ENCODE measurements around the gene ACER3. TPM values are rescaled to one million over a fixed set of nuclear protein-coding genes. Genes with fewer than 3 reads are reported as not detected.

Gene ACER3
- total and polyA plus RNA-seq, 2 donors (not counting 1 experiment from before 2014, with no cell fraction given) = 3.3 to 12.9 TPM

DNA sequence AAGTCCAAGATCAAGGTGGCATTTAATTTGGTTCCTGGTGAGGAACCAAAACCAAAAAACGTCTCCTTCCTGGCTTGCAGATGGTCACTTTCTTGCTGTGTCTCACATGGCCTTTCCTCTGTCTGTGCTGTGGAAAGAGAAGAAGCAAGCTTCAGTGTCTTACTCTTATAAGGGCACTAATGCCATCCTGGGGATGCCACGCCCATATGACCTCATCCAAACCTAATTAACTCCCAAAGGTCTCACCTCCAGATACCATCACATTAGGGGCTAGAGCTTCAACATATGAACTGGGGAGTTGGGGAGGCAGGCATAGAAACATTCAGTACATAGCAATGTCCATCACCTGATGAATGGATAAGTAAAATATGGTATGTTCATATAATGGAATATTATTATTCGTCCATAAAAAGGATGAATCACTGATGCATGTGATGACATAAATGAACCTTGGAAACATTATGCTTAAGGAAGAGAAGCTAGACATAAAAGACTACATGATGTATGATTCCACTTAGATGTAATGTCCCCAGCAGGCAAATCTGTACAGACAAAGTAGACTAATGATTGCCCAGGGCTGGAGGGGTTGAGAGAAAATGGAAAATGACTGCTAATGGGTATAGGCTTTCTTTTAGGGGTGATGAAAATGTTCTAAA, 94.9 kb downstream of the ACER3 start:
- no peak overlapping the region for H3K27ac ChIP-seq (ENCODE audit: low read length in 2 of 2)
- ATAC-seq (ENCODE audit: low read depth) (no peak), DNase-seq (no peak)
- H3K9ac ChIP-seq (ENCODE audit: low read length) = no peak overlapping the region
- no peaks in the 10 kb centered on the region for H3K27me3 Mint-ChIP-seq
- H3K4me1 Mint-ChIP-seq = no peaks in the 10 kb centered on the region
- no peaks in the 10 kb centered on the region for H4K20me1 ChIP-seq (ENCODE audit: control insufficient read depth, insufficient read depth, low read length, poor library complexity, severe bottlenecking)
- no peak overlapping the region for H2AFZ ChIP-seq (ENCODE audit: insufficient read depth, low read depth, low read length, poor library complexity, severe bottlenecking)
- no peak overlapping the region for H3K4me3 ChIP-seq (ENCODE audit: control extremely low read depth in 1 of 5, extremely low read depth in 1 of 5, insufficient read depth in 1 of 5, low read depth in 2 of 5, low read length in 4 of 5)
- H3K4me1 ChIP-seq (ENCODE audit: control insufficient read depth in 2 of 2, insufficient read depth in 2 of 2, low read length in 2 of 2) = no peaks in the 10 kb centered on the region
- H3K9me3 Mint-ChIP-seq (ENCODE audit: insufficient read depth) = no peaks in the 10 kb centered on the region
- TF ChIP-seq, protein P1, sequence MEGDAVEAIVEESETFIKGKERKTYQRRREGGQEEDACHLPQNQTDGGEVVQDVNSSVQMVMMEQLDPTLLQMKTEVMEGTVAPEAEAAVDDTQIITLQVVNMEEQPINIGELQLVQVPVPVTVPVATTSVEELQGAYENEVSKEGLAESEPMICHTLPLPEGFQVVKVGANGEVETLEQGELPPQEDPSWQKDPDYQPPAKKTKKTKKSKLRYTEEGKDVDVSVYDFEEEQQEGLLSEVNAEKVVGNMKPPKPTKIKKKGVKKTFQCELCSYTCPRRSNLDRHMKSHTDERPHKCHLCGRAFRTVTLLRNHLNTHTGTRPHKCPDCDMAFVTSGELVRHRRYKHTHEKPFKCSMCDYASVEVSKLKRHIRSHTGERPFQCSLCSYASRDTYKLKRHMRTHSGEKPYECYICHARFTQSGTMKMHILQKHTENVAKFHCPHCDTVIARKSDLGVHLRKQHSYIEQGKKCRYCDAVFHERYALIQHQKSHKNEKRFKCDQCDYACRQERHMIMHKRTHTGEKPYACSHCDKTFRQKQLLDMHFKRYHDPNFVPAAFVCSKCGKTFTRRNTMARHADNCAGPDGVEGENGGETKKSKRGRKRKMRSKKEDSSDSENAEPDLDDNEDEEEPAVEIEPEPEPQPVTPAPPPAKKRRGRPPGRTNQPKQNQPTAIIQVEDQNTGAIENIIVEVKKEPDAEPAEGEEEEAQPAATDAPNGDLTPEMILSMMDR (IDR thresholded peaks at IDR 0.05) = no peak
- TF ChIP-seq EZH2 (IDR thresholded peaks at IDR 0.05; ENCODE audit: borderline replicate concordance, insufficient read depth, low read depth, low read length, poor library complexity, severe bottlenecking) = no peak
- H3K36me3 ChIP-seq (replicated peaks in 1 of 2; ENCODE audit: control extremely low read depth in 1 of 2, control insufficient read depth in 1 of 2, extremely low read depth in 1 of 2, insufficient read depth in 2 of 2, low read length in 1 of 2) = peaks cover 0 to 3% of the 10 kb centered on the region in 2 experiments
- H3K4me3 Mint-ChIP-seq = no peak overlapping the region
- H3K4me2 ChIP-seq (replicated peaks; ENCODE audit: low read depth, low read length, poor library complexity, severe bottlenecking) = no peak overlapping the region
- CTCF ChIA-PET = interaction anchor here (0.6 kb wide), 1 partner anchor 137 kb away, joined by 3 read pairs; no protein-coding TSS in a partner anchor
- POLR2A ChIA-PET = no interaction called here
- no peaks in the 10 kb centered on the region for H3K9me3 ChIP-seq (ENCODE audit: control extremely low read depth in 1 of 3, control insufficient read depth in 2 of 3, insufficient read depth in 1 of 3, low read length in 2 of 3)
- intact Hi-C loops (cut with micrococcal nuclease) = no loop called here
- H3K27ac Mint-ChIP-seq = no peak overlapping the region
- WGBS (ENCODE audit: insufficient coverage) = no CpG with 5 or more reads among the region's 3 CpGs
- no peaks in the 10 kb centered on the region for H3K79me2 ChIP-seq (ENCODE audit: control insufficient read depth, insufficient read depth, low read length)
- no peaks in the 10 kb centered on the region for H3K27me3 ChIP-seq (replicated peaks in 1 of 4; ENCODE audit: control extremely low read depth in 1 of 4, control insufficient read depth in 3 of 4, insufficient read depth in 4 of 4, low read length in 3 of 4)

DNA sequence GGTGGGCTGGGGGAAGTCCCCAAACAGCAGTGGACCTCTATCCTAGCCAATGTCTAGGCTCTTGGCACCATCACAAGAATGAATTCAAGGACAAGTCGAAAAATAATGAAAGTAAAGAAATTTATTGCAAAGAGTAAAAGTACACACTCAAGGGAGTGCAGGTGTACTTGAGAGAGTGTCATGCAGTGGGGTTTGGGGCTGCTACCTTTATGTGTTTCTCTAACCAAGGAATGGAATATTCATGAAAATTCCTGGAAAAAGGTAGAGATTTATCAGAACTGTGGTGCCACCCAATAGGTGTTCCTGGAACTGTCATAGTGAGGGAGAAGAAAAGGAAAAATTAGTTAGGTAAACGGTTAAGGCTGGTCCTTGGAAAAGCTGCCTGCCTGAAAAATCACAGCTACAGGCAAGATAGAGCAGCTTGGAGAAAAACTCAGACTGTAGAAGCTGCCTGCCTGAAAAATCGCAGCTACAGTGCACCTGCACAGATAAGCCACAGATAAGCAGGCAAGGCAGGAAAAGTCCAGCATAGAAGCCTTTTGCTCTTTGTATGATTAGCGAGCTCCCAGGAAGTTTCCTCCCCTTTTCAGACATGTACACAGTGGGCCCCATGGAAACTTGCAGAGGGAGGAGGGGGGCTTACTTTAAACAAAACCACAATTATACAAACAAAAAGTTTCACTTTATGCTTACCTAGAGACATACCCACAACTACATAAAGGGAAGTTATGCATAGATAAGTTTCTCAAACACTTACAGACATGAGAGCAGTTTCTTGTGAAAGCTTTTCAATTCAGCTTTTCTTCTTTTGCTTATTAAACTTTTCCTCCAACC, 102.1 kb downstream of the ACER3 start:
- no peaks in the 10 kb centered on the region for H3K4me1 Mint-ChIP-seq
- TF ChIP-seq, protein P1 (IDR thresholded peaks at IDR 0.05) = no peak
- TF ChIP-seq EZH2 (IDR thresholded peaks at IDR 0.05; ENCODE audit: borderline replicate concordance, insufficient read depth, low read depth, low read length, poor library complexity, severe bottlenecking) = no peak
- no peak overlapping the region for H2AFZ ChIP-seq (ENCODE audit: insufficient read depth, low read depth, low read length, poor library complexity, severe bottlenecking)
- no peak overlapping the region for H3K9ac ChIP-seq (ENCODE audit: low read length)
- H3K27me3 ChIP-seq (replicated peaks in 1 of 4; ENCODE audit: control extremely low read depth in 1 of 4, control insufficient read depth in 3 of 4, insufficient read depth in 4 of 4, low read length in 3 of 4) = no peaks in the 10 kb centered on the region
- H3K27ac ChIP-seq (ENCODE audit: low read length in 2 of 2) = no peak overlapping the region
- WGBS (ENCODE audit: insufficient coverage) = 40% methylated on average over 1 of the region's 4 CpGs
- POLR2A ChIA-PET = no interaction called here
- peaks cover 0 to 4% of the 10 kb centered on the region in 2 experiments for H3K36me3 ChIP-seq (replicated peaks in 1 of 2; ENCODE audit: control extremely low read depth in 1 of 2, control insufficient read depth in 1 of 2, extremely low read depth in 1 of 2, insufficient read depth in 2 of 2, low read length in 1 of 2)
- DNase-seq (no peak), ATAC-seq (ENCODE audit: low read depth) (no peak)
- intact Hi-C loops (cut with micrococcal nuclease) = no loop called here
- H4K20me1 ChIP-seq (ENCODE audit: control insufficient read depth, insufficient read depth, low read length, poor library complexity, severe bottlenecking) = no peaks in the 10 kb centered on the region
- no peak overlapping the region for H3K4me3 Mint-ChIP-seq
- no peaks in the 10 kb centered on the region for H3K4me1 ChIP-seq (ENCODE audit: control insufficient read depth in 2 of 2, insufficient read depth in 2 of 2, low read length in 2 of 2)
- no peaks in the 10 kb centered on the region for H3K79me2 ChIP-seq (ENCODE audit: control insufficient read depth, insufficient read depth, low read length)
- CTCF ChIA-PET = no interaction called here
- no peak overlapping the region for H3K27ac Mint-ChIP-seq
- no peak overlapping the region for H3K4me3 ChIP-seq (ENCODE audit: control extremely low read depth in 1 of 5, extremely low read depth in 1 of 5, insufficient read depth in 1 of 5, low read depth in 2 of 5, low read length in 4 of 5)
- H3K4me2 ChIP-seq (replicated peaks; ENCODE audit: low read depth, low read length, poor library complexity, severe bottlenecking) = no peak overlapping the region
- H3K9me3 Mint-ChIP-seq (ENCODE audit: insufficient read depth) = no peaks in the 10 kb centered on the region
- no peaks in the 10 kb centered on the region for H3K27me3 Mint-ChIP-seq
- no peaks in the 10 kb centered on the region for H3K9me3 ChIP-seq (ENCODE audit: control extremely low read depth in 1 of 3, control insufficient read depth in 2 of 3, insufficient read depth in 1 of 3, low read length in 2 of 3)
